DMS53 treated with DMSO at 0.1 percent for 48 hours (cell line): ENCODE measurements around the gene STX11.
"Not testable (repeated sequence)": the region's sequence is repeated elsewhere in the genome, so short reads cannot be mapped to it uniquely, and the experiment has no call there.

Experiments
- DNase-seq: peaks from one replicate; lab custom pipeline; 2025; ENCODE audit not compliant: unreplicated experiment; lab: John Stamatoyannopoulos, UW

Gene STX11

GRCh38 chr6:144171406-144171805, 21.1 kb downstream of the STX11 start:
- DNase-seq, result no peak

- DNase-seq, result no peak
Observed at GRCh38 chr6:144174006-144174405, 23.7 kb downstream of the STX11 start.

GRCh38 chr6:144176043-144176442, 25.7 kb downstream of the STX11 start:
- no peak for DNase-seq

GRCh38 chr6:144177726-144178125, 27.4 kb downstream of the STX11 start:
- no peak for DNase-seq

- DNase-seq, result no peak
Observed at GRCh38 chr6:144178323-144178722, 28.0 kb downstream of the STX11 start.

- no peak for DNase-seq
Observed at GRCh38 chr6:144179237-144179636, 28.9 kb downstream of the STX11 start.

GRCh38 chr6:144179828-144180227, 29.5 kb downstream of the STX11 start:
- no peak for DNase-seq

- not testable (repeated sequence) for DNase-seq
Observed at GRCh38 chr6:144180354-144180753, 30.0 kb downstream of the STX11 start.

- no peak for DNase-seq
Observed at GRCh38 chr6:144181639-144182038, 31.3 kb downstream of the STX11 start.

GRCh38 chr6:144184186-144184585, 33.9 kb downstream of the STX11 start:
- not testable (repeated sequence) for DNase-seq

- DNase-seq, result no peak
Observed at GRCh38 chr6:144185133-144185836, 35.0 kb downstream of the STX11 start.

- DNase-seq, result no peak
Observed at GRCh38 chr6:144186817-144187625, 36.7 kb downstream of the STX11 start.

GRCh38 chr6:144189351-144189750, 39.0 kb downstream of the STX11 start:
- no peak for DNase-seq

GRCh38 chr6:144190080-144190479, 39.8 kb downstream of the STX11 start:
- DNase-seq, result no peak

- no peak for DNase-seq
Observed at GRCh38 chr6:144190593-144190992, 40.3 kb downstream of the STX11 start.

- no peak for DNase-seq
Observed at GRCh38 chr6:144193181-144193580, 42.9 kb downstream of the STX11 start.

GRCh38 chr6:144194293-144194810, 44.0 kb downstream of the STX11 start:
- no peak for DNase-seq

- no peak for DNase-seq
Observed at GRCh38 chr6:144195671-144196270, 45.5 kb downstream of the STX11 start.

GRCh38 chr6:144197919-144198318, 47.6 kb downstream of the STX11 start:
- DNase-seq, result no peak

- DNase-seq, result no peak
Observed at GRCh38 chr6:144202879-144203468, 52.7 kb downstream of the STX11 start.

GRCh38 chr6:144211160-144211559, 60.8 kb downstream of the STX11 start:
- DNase-seq, result no peak
